HCT116 (cell line): ENCODE data around the gene PTPRCAP. TPM values are rescaled to one million over a fixed set of nuclear protein-coding genes. Genes with fewer than 3 reads are reported as not detected.

ENCODE experiments used
- ATAC-seq: fragments of 200-7000 bp; cut with Tn5 transposase; 2 replicates; pipeline ENCODE4 v1.9.1; 2020; ENCODE audit warnings: mild to moderate bottlenecking, moderate library complexity
- BruUV-seq: library from RNA; stranded (reverse); fragments of 400-500 nt; replicated peaks from 2 replicates; lab custom pipeline; 2021; lab: Mats Ljungman, UMichigan
- CTCF ChIA-PET: fragments of 300-600 bp; sonication (Branson Sonifier 250); formaldehyde crosslinking; loops from one replicate; lab custom pipeline; 2021; ENCODE audit warnings: antibody characterized with exemption; lab: Charles Lee
- POLR2A ChIA-PET: fragments of 300-600, 350-600 bp; sonication (Branson Sonifier 250); formaldehyde crosslinking; loops from one replicate; lab custom pipeline; 2021; ENCODE audit warnings: antibody characterized with exemption; lab: Charles Lee
- RAD21 ChIA-PET, 2 experiments: fragments of 300-600 bp; sonication (Branson Sonifier 250); formaldehyde crosslinking; loops; one replicate each; lab custom pipeline; 2023; ENCODE audit warnings: low total read pairs in 2 of 2; ENCODE audit not compliant: uncharacterized antibody in 2 of 2, unreplicated experiment in 2 of 2, low non-redundant PET in 1 of 2; lab: Charles Lee
- DNase-seq: peaks from one replicate; pipeline ENCODE4 v3.0.0-alpha.2; 2010; ENCODE audit warnings: low read depth, low spot score
- H2AFZ ChIP-seq: fragments of 200-600 bp; shearing (Covaris generic), sonication (generic); 2 replicates; pipeline ENCODE4 v1.6.1; 2017; ENCODE audit warnings: low read depth, mixed run types, mixed read lengths, antibody characterized with exemption, low read length; ENCODE audit not compliant: poor library complexity, severe bottlenecking
- H3K27ac ChIP-seq: 2 replicates; pipeline ENCODE4 v1.5.1; 2012; ENCODE audit warnings: low read depth, low read length
- H3K27me3 ChIP-seq: fragments of 200-600 bp; sonication (generic); 2 replicates; pipeline ENCODE4 v1.6.1; 2016; ENCODE audit warnings: mixed run types, low read length, mixed read lengths; ENCODE audit not compliant: insufficient read depth
- H3K36me3 ChIP-seq, 2 experiments: fragments of 200-500 bp in 1 of 2; fragments of 200-600 bp in 1 of 2; sonication (Bioruptor generic) in 1 of 2; sonication (generic) in 1 of 2; 2 replicates each; pipeline versions ENCODE4 v1.5.1 to v1.6.1; 2014 to 2016; ENCODE audit warnings: low read length in 2 of 2, inconsistent platforms in 1 of 2, mixed read lengths in 1 of 2, mixed run types in 1 of 2; ENCODE audit not compliant: insufficient read depth in 2 of 2, control insufficient read depth in 1 of 2
- H3K4me1 ChIP-seq, 2 experiments: fragments of 200-600 bp in 1 of 2; sonication (generic) in 1 of 2; 2 replicates each; pipeline versions ENCODE4 v1.5.1 to v1.6.1; 2012 to 2017; ENCODE audit warnings: low read length in 2 of 2, inconsistent platforms in 1 of 2, mild to moderate bottlenecking in 1 of 2, mixed read lengths in 1 of 2, mixed run types in 1 of 2, moderate library complexity in 1 of 2; ENCODE audit not compliant: insufficient read depth in 2 of 2, control insufficient read depth in 1 of 2
- H3K4me2 ChIP-seq: fragments of 200-600 bp; sonication (generic); 2 replicates; pipeline ENCODE4 v1.6.1; 2017; ENCODE audit warnings: mixed run types, low read length, mixed read lengths
- H3K4me3 ChIP-seq, 2 experiments: fragments of 200-600 bp in 1 of 2; sonication (generic) in 1 of 2; replicated peaks in 1 of 2; 2 replicates each; pipeline ENCODE4 v1.5.1; 2011 to 2016; ENCODE audit warnings: low read length in 2 of 2, control low read depth in 1 of 2, low read depth in 1 of 2, mild to moderate bottlenecking in 1 of 2, mixed read lengths in 1 of 2, mixed run types in 1 of 2
- H3K79me2 ChIP-seq: fragments of 200-600 bp; sonication (generic); 2 replicates; pipeline ENCODE4 v1.6.1; 2017; ENCODE audit warnings: mild to moderate bottlenecking, mixed run types, low read length, moderate library complexity, mixed read lengths; ENCODE audit not compliant: insufficient read depth
- H3K9ac ChIP-seq: fragments of 200-600 bp; sonication (generic); 2 replicates; pipeline ENCODE4 v1.6.1; 2016; ENCODE audit warnings: low read length, mixed read lengths
- H3K9me2 ChIP-seq: fragments of 200-600 bp; sonication (generic), shearing (Covaris generic); 2 replicates; pipeline ENCODE4 v1.6.1; 2017; ENCODE audit warnings: mixed run types, mild to moderate bottlenecking, moderate library complexity; ENCODE audit not compliant: insufficient read depth
- H3K9me3 ChIP-seq, 2 experiments: fragments of 200-500 bp in 1 of 2; fragments of 200-600 bp in 1 of 2; sonication (Bioruptor generic) in 1 of 2; sonication (generic) in 1 of 2; 2 replicates each; pipeline ENCODE4 v1.6.1; 2014 to 2017; ENCODE audit warnings: low read length in 2 of 2, mixed read lengths in 2 of 2, inconsistent platforms in 1 of 2, low read depth in 1 of 2, mild to moderate bottlenecking in 1 of 2, mixed run types in 1 of 2, moderate library complexity in 1 of 2; ENCODE audit not compliant: control insufficient read depth in 1 of 2, insufficient read depth in 1 of 2
- H4K20me1 ChIP-seq: fragments of 200-600 bp; sonication (generic), shearing (Covaris generic); 2 replicates; pipeline ENCODE4 v1.6.1; 2017; ENCODE audit warnings: mixed run types, mild to moderate bottlenecking, moderate library complexity; ENCODE audit not compliant: insufficient read depth
- CBX3 ChIP-seq: IDR thresholded peaks from 2 replicates; pipeline ENCODE4 v1.6.1; 2012; ENCODE audit warnings: low read depth
- FOSL1 ChIP-seq: IDR thresholded peaks from 2 replicates; pipeline ENCODE4 v1.6.1; 2012; ENCODE audit warnings: low read depth
- POLR2A ChIP-seq: IDR thresholded peaks from 2 replicates; pipeline ENCODE4 v1.7.0; 2011; ENCODE audit warnings: borderline replicate concordance; ENCODE audit not compliant: insufficient read depth, insufficient read length; ENCODE audit errors: extremely low read depth
- POLR2AphosphoS5 ChIP-seq: IDR thresholded peaks from 2 replicates; pipeline ENCODE4 v1.6.1; 2011; ENCODE audit warnings: mild to moderate bottlenecking, low read depth, low read length, moderate library complexity
- SRF ChIP-seq: IDR thresholded peaks from 2 replicates; pipeline ENCODE4 v1.6.1; 2012; ENCODE audit warnings: low read depth
- intact Hi-C: fragments of 100-400 bp; cut with micrococcal nuclease; formaldehyde crosslinking; loops from 2 replicates; pipeline ENCODE4 v1.10.0; 2022
- total RNA-seq: library from RNA; stranded (reverse); gene quantifications from one replicate; pipeline ENCODE4 v1.2.1, GENCODE V29; 2021; ENCODE audit not compliant: unreplicated experiment
- TF ChIP-seq, protein P1 (sequence below), 3 experiments: fragments of 200-600 bp in 1 of 3; sonication (generic) in 1 of 3; IDR thresholded peaks in 2 of 3; conservative IDR thresholded peaks in 1 of 3; 2 replicates each; pipeline ENCODE4 v1.5.1; 2012 to 2017; ENCODE audit warnings: low read depth in 2 of 3, low read length in 2 of 3, antibody characterized with exemption in 1 of 3, borderline replicate concordance in 1 of 3, control low read depth in 1 of 3, mild to moderate bottlenecking in 1 of 3, mixed read lengths in 1 of 3, mixed run types in 1 of 3, moderate library complexity in 1 of 3; ENCODE audit not compliant: insufficient read depth in 1 of 3
- TF ChIP-seq, protein P2 (sequence below): IDR thresholded peaks from 2 replicates; pipeline ENCODE4 v1.6.1; 2012; ENCODE audit warnings: low read depth
- TF ChIP-seq, protein P3 (sequence below): IDR thresholded peaks from 2 replicates; pipeline ENCODE4 v1.6.1; 2011; ENCODE audit warnings: mild to moderate bottlenecking, low read length, moderate library complexity; ENCODE audit not compliant: insufficient replicate concordance; ENCODE audit errors: extremely low read depth

Gene PTPRCAP
- total RNA-seq, 1 experiment from 2014 or later: 1.4 TPM

DNA sequence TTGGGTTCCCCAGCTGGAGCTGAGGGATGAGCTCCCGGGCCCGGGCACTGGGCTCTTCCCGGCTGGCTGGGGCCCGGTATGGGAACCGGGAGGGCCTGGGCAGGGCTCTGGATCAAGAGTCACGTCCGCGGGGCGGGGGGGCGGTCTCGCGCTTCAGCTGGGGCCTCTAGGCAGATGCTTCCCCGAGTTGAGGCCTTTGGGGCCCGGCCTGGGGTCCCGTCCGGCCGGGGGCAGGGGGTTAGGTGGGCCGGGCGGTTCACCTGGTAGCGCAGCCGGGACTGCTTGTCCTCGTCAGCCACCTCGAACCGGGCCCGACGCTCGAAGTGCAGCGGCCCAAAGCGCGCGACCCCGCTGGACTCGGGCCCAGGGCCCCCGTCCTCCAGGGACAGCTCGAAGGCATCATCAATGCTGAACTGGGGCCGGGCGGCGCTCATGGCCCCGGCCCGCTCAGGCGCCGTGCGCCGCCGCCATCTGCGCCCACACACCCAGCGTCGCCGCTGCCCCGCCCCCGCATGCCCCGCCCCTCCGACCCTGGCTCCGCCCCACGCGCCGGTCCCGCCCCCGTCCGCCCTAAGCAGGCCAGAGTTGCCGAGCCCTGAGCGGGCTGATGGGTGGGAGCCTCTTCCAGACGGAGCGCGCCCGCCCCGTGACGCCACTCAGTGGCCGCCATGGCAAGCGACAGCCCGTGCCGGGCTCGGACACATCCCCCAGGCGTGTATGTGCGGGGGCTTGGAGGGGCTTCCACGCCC lies 31.5 kb upstream of the PTPRCAP start, which contains the start of gene TMEM134 (continued):
- TF ChIP-seq, protein P1, sequence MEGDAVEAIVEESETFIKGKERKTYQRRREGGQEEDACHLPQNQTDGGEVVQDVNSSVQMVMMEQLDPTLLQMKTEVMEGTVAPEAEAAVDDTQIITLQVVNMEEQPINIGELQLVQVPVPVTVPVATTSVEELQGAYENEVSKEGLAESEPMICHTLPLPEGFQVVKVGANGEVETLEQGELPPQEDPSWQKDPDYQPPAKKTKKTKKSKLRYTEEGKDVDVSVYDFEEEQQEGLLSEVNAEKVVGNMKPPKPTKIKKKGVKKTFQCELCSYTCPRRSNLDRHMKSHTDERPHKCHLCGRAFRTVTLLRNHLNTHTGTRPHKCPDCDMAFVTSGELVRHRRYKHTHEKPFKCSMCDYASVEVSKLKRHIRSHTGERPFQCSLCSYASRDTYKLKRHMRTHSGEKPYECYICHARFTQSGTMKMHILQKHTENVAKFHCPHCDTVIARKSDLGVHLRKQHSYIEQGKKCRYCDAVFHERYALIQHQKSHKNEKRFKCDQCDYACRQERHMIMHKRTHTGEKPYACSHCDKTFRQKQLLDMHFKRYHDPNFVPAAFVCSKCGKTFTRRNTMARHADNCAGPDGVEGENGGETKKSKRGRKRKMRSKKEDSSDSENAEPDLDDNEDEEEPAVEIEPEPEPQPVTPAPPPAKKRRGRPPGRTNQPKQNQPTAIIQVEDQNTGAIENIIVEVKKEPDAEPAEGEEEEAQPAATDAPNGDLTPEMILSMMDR (IDR thresholded peaks at IDR 0.05 in 2 of 3, conservative IDR thresholded peaks at IDR 0.05 in 1 of 3; ENCODE audit: borderline replicate concordance in 1 of 3, insufficient read depth in 1 of 3, low read depth in 2 of 3, low read length in 2 of 3): peak in 2 of 3 experiments; percentile 26 to 28; a peak in 2 of 6 replicates
- peak; percentile 87 for TF ChIP-seq POLR2AphosphoS5

DNA sequence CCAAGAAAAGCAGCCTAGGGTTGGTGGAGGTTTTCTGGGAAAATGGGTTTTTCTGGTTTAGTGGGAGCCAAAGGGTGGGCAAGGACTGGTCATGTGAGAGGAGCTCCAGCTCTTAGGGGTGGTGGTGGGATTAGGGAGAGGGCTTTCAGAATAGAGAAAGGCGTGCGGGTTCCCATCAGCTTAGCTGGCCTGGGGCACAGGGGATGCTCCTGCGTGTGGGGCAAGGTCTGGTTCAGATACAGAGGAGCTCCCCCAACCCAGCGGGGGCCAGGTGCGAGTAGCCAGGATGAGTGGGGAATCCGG lies 30.9 kb upstream of the PTPRCAP start:
- BruUV-seq: no TSS peak
- peak; percentile 0; the same call in 1 of the 2 replicates for ATAC-seq

More for the DNA sequence above, 30.9 kb upstream of the PTPRCAP start:
- ChIA-PET CTCF (interaction anchor here (1.9 kb wide), 1 partner anchor 67 kb away, joined by 8 read pairs; the partner anchor contains the start of gene PPP1CA), POLR2A (interaction anchor here (1.0 to 2.1 kb wide), 5 partner anchors 12 to 114 kb away, joined by 3 to 9 read pairs (median 3); partner anchors contain the start of genes AIP and RAD9A), RAD21 (interaction anchor here in 1 of 2 experiments (1.4 to 2.2 kb wide), 2 partner anchors 67 to 86 kb away, joined by 3 to 6 read pairs; partner anchors contain the start of gene PPP1CA)
- H3K4me1 ChIP-seq: peaks cover 29 to 50% of the 10 kb centered on the region in 2 experiments
- no peaks in the 10 kb centered on the region for H3K9me2 ChIP-seq
- no peaks in the 10 kb centered on the region for H3K27me3 ChIP-seq
- H3K4me3 ChIP-seq: peak overlapping the region; percentile 82 to 95
- intact Hi-C loops: loop anchor here (2.0 to 5.0 kb wide), 2 partner anchors 66 to 116 kb away; partner anchors contain the start of gene POLD4
- peak overlapping the region; percentile 88 for H3K27ac ChIP-seq
- H2AFZ ChIP-seq: no peak overlapping the region
- H3K36me3 ChIP-seq: no peaks in the 10 kb centered on the region
- H3K79me2 ChIP-seq: peaks cover 15% of the 10 kb centered on the region; the same call in 1 of the 2 replicates
- H3K4me2 ChIP-seq: peak overlapping the region; percentile 100
- DNase-seq: no peak
- no peaks in the 10 kb centered on the region for H3K9me3 ChIP-seq
- TF ChIP-seq, protein P2, sequence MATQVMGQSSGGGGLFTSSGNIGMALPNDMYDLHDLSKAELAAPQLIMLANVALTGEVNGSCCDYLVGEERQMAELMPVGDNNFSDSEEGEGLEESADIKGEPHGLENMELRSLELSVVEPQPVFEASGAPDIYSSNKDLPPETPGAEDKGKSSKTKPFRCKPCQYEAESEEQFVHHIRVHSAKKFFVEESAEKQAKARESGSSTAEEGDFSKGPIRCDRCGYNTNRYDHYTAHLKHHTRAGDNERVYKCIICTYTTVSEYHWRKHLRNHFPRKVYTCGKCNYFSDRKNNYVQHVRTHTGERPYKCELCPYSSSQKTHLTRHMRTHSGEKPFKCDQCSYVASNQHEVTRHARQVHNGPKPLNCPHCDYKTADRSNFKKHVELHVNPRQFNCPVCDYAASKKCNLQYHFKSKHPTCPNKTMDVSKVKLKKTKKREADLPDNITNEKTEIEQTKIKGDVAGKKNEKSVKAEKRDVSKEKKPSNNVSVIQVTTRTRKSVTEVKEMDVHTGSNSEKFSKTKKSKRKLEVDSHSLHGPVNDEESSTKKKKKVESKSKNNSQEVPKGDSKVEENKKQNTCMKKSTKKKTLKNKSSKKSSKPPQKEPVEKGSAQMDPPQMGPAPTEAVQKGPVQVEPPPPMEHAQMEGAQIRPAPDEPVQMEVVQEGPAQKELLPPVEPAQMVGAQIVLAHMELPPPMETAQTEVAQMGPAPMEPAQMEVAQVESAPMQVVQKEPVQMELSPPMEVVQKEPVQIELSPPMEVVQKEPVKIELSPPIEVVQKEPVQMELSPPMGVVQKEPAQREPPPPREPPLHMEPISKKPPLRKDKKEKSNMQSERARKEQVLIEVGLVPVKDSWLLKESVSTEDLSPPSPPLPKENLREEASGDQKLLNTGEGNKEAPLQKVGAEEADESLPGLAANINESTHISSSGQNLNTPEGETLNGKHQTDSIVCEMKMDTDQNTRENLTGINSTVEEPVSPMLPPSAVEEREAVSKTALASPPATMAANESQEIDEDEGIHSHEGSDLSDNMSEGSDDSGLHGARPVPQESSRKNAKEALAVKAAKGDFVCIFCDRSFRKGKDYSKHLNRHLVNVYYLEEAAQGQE: no peak
- TF ChIP-seq FOSL1 (no peak), POLR2AphosphoS5 (no peak; the same call in 1 of the 2 replicates), POLR2A (no peak), SRF (no peak), CBX3 (no peak)
- TF ChIP-seq, protein P3, sequence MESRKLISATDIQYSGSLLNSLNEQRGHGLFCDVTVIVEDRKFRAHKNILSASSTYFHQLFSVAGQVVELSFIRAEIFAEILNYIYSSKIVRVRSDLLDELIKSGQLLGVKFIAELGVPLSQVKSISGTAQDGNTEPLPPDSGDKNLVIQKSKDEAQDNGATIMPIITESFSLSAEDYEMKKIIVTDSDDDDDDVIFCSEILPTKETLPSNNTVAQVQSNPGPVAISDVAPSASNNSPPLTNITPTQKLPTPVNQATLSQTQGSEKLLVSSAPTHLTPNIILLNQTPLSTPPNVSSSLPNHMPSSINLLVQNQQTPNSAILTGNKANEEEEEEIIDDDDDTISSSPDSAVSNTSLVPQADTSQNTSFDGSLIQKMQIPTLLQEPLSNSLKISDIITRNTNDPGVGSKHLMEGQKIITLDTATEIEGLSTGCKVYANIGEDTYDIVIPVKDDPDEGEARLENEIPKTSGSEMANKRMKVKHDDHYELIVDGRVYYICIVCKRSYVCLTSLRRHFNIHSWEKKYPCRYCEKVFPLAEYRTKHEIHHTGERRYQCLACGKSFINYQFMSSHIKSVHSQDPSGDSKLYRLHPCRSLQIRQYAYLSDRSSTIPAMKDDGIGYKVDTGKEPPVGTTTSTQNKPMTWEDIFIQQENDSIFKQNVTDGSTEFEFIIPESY: no peak
- peak overlapping the region; percentile 95 for H3K9ac ChIP-seq
- no peaks in the 10 kb centered on the region for H4K20me1 ChIP-seq
